GM21367 (cell line): Measurements from ENCODE around the gene INPP4A.
A peak's percentile ranks its signal among the peaks of the same experiment; 100 is the strongest.

Experiments used
- ATAC-seq: cut with Tn5 transposase; IDR thresholded peaks from one replicate; pipeline ENCODE4 v1.9.1; 2021; ENCODE audit not compliant: unreplicated experiment

INPP4A gene

GRCh38 chr2:98608116-98608961 is 163.7 kb downstream of the INPP4A start, which contains the start of the genes COA5 and UNC50:
Gene COA5 (minus strand): TSS chr2:98608512. CDS start chr2:98608405, 107 bp downstream.
Gene UNC50 (plus strand): TSS chr2:98608589. CDS start chr2:98609760, 1,171 bp downstream.
- peak; percentile 75 for ATAC-seq

- no peak for ATAC-seq
These were observed 164.4 kb downstream of the INPP4A start for GRCh38 chr2:98608962-98609604.

GRCh38 chr2:98614024-98614739 is 169.5 kb downstream of the INPP4A start:
- ATAC-seq = no peak

- ATAC-seq = no peak
These were observed 170.8 kb downstream of the INPP4A start for GRCh38 chr2:98615481-98615880.

GRCh38 chr2:98617149-98617548 is 172.5 kb downstream of the INPP4A start:
- ATAC-seq = no peak

- no peak for ATAC-seq
These were observed 179.0 kb downstream of the INPP4A start for GRCh38 chr2:98623657-98624056.

- ATAC-seq = no peak
These were observed 187.7 kb downstream of the INPP4A start for GRCh38 chr2:98632351-98632750.

- no peak for ATAC-seq
These were observed 189.9 kb downstream of the INPP4A start for GRCh38 chr2:98634406-98635092.

- ATAC-seq = peak; percentile 64
These were observed 192.9 kb downstream of the INPP4A start for GRCh38 chr2:98637401-98638147.

- no peak for ATAC-seq
These were observed 198.9 kb downstream of the INPP4A start for GRCh38 chr2:98643496-98644100.
